Stimulated activated CD8-positive, alpha-beta memory T cell treated with anti-CD3 and anti-CD28 coated beads, Interleukin-12 subunit alpha, Interleukin-12 subunit beta, amount 100 ng/mL, for 1 hour (primary cell): Measurements from ENCODE around the gene BDH1.

Source experiments
- DNase-seq: peaks from one replicate; pipeline ENCODE4 v3.0.0-alpha.2; 2020; ENCODE audit warnings: low read depth

The BDH1 gene

DNA sequence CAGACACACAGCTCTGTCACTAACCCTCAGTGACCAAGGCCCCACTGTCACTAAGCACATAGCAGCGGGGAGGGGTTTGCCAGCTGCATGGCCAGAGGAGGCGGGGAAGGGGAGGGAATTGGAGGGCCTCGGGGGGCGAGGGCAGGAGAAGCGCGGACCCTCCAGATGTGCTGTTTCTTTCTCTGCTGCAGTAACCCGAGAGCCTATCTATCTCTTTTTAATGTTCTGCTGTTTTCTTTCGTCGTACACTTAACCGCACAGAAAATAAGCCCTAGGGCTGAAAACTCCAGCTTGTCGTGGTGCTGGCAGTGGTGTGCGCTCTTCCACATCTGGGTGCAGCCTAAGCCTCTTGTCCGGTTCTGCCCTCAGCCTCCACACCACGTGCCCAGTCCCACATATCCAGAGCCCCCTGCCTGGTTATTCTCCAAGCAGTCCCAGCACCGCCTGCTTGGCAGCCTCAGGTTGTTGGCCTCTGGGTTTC lies 51.1 kb downstream of the BDH1 start:
- DNase-seq: no peak

- no peak for DNase-seq
Measured at GRCh38 chr3:197504229-197504628, 51.5 kb downstream of the BDH1 start.

- DNase-seq: no peak
Measured at GRCh38 chr3:197503652-197504051, 52.1 kb downstream of the BDH1 start.

DNA sequence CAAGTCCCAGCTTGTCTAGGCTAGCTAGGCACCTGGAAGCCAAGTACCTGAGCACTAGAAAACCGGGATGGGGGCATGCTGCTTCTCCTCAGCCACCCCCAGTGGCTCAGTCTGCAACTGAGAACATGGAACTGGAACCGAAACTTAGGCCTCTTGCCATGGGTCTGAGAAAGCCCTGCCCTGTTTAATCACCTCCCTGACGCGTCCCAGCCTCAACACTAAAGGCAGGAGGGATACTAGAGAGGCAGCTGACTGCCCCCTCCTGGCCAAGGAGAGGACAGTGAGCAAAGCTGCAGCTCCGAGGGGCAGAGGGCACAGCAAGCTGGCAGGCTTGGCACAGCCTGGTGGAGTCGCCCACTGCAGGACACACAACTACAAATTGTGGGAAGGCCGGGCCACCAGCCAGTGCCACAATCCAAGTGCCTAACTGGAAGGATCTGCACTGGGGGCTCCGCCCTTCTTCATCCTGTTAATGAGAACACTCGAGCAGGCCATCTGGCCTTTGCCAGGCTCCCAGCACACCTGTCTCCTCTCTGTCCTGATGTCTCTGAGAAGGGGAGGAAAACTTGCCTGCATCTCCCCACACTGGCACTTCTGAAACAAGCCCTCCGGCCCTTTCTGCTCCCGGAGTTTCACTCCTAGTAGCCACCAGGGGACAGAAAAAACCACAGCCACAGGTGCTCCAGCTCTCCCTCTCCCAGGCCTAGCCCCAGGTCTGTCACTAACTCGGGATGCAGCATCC lies 53.7 kb downstream of the BDH1 start:
- DNase-seq: no peak

- DNase-seq: no peak
Measured at GRCh38 chr3:197501496-197501878, 54.3 kb downstream of the BDH1 start.

DNA sequence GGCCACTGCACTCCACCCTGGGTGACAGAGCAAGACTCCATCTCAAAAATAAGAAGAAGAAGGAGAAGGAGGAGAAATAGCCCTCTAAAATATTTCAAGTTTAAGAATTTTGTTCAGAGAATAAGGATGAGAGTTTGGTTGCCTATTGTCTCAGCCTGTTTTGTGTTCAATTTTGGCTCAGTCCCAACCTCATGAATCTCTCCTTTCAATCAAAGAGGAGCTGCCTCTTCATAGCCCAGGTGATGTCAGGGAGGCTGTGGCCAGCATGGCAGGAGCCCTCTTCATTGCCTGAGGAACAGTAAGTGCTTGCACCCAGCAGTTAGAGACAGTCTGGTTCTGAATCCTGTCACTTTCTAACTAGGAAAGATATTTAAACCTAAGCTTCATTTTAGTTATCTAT lies 55.0 kb downstream of the BDH1 start:
- DNase-seq: no peak

- DNase-seq: no peak
Measured at GRCh38 chr3:197499427-197499826, 56.3 kb downstream of the BDH1 start.

GRCh38 chr3:197498499-197499241 lies 57.1 kb downstream of the BDH1 start:
- no peak for DNase-seq

DNA sequence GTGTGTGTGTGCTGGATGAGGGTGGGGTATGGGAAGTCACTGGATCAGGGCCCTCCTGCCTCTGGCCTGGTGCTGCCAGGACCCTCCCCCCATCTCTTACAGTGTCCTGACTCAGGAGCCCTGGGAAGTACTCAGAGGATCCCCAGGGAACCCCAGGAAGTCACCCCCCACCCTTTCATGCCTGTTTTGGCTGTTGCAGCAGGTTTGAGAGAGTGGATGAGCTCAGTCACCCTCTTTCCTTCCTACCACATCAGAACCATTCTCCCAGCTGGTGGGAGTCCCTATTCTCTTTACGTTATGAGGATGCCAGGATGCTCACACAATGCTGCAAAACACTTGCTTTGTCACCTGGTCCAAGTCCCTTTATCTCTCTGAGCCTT lies 59.0 kb downstream of the BDH1 start:
- DNase-seq: no peak

- no peak for DNase-seq
Measured at GRCh38 chr3:197495999-197496745, 59.6 kb downstream of the BDH1 start.

DNA sequence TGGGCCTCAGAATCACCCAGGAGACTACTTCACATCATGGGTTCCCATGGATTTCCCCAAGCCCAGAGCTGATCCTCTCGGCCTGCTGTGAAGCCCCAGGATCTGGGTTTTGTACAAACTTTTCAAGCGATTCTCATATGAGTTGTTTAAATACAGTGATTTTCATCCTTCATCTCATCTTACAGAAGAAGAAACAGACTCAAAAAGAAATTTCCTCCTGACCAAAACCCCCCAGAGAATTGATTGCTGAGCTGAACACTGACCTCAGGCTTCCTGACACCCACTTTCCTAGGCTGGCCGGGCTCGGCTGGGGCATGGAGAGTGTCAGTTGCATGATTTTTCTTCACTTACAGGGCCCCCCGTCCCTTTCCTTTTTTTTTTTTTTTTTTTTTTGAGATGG lies 60.3 kb downstream of the BDH1 start:
- DNase-seq: no peak

- no peak for DNase-seq
Measured at GRCh38 chr3:197495059-197495455, 60.7 kb downstream of the BDH1 start.

GRCh38 chr3:197494366-197495058 lies 61.3 kb downstream of the BDH1 start:
- DNase-seq: no peak

DNA sequence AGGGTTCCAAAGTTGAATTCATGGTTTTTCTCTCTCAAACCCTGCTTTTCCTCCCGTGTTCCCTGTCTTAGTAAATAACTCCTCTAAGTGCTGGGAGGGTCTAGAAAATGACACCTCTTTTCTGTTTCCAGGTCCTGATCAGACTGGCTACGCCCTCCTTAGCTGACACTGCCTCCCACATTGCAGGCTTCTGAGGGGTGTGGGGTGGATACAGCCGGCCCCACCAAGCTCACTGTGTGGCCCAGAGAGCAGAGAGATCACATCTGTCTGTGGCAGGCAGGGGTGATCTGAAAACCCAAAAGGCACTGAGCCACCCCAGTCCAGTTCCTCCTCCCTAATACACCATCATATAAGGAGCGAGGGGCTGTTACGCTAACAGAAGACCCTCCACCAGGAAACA lies 62.7 kb downstream of the BDH1 start:
- DNase-seq: no peak

GRCh38 chr3:197491923-197492664 lies 63.7 kb downstream of the BDH1 start:
- DNase-seq: no peak

DNA sequence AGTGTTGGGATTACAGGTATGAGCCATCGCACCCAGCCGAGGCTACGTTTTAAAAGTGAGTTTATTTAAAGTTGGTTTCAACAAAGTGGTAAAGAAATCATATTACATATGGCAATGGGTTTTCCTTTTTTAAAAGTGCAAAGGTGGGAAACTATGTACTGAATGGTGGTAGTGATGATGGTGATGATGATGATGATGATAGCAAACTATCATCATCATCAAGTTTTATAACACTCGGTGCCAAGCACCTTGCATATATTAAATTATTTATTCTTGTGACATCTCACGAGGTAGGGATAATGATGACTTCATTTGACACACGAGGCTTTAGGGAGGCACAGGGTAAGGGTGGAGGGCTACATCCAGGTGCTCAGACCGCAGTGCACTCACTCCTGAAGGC lies 64.3 kb downstream of the BDH1 start:
- DNase-seq: no peak

GRCh38 chr3:197490098-197491058 lies 65.4 kb downstream of the BDH1 start:
- DNase-seq: no peak

DNA sequence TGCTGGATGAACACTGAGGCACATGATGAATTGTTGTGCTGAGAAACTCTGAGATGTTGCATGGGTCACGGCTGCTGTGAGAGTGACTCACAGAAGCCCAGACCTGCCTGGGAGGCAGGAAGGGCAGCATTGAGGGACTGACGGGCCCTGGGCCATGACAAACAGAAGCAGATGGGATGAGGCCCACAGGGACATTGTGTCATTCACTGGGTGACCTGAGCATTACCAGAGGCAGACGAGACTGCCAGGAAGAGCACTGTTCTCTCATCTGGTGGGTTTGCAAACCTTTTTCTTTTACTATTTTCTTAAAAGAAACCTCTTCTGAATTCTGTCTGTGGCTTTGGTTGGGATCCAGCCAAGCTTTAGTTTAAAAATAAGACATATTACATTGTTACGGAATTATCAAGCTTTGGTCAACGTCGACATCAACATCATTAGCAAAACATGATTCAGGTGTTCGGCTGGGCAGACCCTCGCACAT lies 67.8 kb downstream of the BDH1 start:
- DNase-seq: no peak

DNA sequence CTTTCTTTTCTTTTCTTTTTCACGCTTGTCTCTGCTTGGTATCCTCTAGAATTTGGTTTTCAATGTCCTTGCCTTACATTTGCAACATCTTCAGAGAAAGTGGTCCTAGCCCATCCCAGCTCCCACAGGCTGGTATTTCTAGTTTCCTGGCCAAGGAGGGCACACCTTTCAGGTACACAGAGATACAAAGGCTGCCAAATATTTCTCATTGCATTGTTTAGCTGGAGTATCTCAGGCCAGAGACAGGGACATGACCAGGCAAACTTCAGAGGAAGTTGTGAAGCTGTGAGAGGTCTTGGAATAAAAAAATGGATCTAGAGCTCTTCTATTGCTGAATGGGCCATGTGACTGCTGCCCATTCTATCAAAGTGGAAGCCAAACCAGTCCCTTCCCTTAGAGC lies 68.9 kb downstream of the BDH1 start:
- DNase-seq: no peak

DNA sequence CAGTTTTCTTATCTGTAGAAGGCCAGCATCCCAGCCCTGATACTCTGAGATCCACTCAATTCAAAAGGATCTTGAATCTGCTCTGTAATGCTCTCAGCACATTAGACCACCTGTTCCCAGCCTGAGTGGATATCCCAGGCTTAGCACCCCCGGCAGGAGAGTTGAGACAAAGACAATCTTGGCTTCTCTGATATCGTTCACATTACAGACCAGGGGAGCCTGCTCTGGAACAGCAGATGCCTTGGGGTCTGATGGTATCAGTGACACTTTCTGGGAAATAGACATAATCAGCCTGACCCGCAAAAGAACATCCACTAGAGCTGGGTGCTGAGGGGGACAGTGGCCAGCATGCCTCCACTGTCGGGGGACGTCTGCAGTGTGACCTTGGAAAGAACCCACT lies 70.6 kb downstream of the BDH1 start:
- no peak for DNase-seq
